ENCODE measurements around the gene NT5C.
"Not testable (repeated sequence)": the region's sequence is repeated elsewhere in the genome, so short reads cannot be mapped to it uniquely, and the experiment has no call there.

NT5C gene

DNA sequence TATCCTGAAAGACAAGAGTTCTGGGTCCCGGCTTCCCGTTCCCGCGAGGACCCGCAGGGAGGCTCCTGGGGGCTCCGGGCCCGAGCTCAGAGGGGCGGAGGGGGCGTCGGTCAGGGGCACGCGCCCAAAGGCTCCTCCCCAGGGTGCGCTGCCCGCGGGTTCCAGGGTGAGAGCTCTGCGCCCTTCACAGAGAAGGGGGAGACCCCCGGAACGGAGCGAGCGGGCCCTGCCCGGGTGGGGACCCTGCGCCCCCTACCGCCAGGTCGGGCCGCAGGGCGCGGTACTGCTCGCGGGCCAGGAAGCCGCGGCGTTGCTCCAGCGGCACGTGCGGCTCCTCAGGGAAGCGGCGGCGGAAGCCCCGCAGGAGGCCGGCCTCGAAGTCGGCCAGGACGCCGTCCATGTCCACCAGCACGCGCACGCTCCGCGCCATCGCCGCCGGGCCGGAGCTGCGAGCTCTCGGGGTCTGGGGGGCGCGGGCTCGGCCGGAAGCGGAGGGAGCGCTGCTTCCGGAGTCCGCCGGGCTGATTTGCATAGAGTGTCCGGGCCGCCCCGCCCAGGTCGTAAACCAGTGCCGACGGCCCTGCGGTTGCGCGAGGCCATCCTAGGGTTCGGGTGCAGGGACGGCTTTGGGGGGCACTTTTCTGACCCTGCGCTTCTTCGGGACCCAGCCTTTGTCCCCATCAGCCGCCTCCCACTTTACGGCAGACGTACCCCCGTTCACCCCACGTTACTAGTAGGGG lies at the start of gene NT5C:
TSS of gene NT5C (minus strand) at position 465 of the 740 bp plus-strand sequence. CDS start at position 430, 35 bp downstream.
- peak; percentile 29 for DNase-seq

GRCh38 chr17:75181110-75181509 lies 49.6 kb upstream of the NT5C start:
- DNase-seq = no peak

- DNase-seq = no peak
Measured at GRCh38 chr17:75178453-75178852, 46.9 kb upstream of the NT5C start.

DNA sequence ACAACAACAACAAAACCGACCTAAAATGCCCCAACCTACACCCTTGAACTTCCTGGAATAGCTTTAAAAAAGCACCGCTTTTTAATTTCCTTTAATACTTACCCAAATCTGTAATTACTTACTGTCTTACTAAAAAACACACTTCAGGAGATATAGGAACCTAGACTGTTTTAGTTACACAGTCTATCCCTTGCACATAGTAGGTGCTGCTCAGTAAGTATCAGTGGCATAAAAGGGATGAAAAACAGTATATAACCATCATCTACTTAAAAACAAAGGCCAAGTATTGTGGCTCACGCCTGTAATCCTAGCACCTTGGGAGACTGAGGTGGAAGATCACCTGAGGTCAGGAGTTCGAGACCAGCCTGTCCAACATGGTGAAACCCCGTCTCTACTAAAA lies 45.1 kb upstream of the NT5C start:
- DNase-seq = no peak

- no peak for DNase-seq
Measured at GRCh38 chr17:75174996-75175395, 43.5 kb upstream of the NT5C start.

GRCh38 chr17:75173526-75173925 lies 42.0 kb upstream of the NT5C start:
- no peak for DNase-seq

DNA sequence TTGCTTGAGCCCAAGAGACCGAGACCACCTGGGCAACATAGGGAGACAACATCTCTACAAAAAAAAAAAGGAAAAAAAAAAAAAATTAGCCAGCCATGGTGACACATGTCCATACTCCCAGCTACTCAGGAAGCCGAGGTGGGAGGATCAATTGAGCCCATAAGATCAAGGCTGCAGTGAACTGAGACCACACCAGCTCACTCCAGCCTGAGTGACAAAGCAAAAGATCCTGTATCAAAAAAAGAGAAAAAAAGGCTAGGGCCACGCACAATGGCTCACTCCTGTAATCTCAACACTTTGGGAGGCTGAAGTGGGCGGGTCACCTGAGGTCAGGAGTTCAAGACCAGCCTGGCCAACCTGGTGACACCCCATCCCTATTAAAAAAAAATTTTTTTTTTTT lies 37.5 kb upstream of the NT5C start:
- DNase-seq = no peak

DNA sequence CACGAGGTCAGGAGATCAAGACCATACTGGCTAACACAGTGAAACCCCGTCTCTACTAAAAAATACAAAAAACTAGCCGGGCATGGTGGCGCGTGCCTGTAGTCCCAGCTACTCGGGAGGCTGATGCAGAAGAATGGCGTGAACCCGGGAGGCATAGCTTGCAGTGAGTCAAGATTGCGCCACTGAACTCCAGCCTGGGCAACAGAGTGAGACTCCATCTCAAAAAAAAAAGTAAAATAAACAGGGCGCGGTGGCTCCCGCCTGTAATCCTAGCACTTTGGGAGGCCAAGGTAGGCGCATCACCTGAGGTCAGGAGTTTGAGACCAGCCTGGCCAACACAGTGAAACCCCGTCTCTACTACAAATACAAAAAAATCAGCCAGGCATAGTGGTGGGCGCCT lies 33.1 kb upstream of the NT5C start:
- not testable (repeated sequence) for DNase-seq

DNA sequence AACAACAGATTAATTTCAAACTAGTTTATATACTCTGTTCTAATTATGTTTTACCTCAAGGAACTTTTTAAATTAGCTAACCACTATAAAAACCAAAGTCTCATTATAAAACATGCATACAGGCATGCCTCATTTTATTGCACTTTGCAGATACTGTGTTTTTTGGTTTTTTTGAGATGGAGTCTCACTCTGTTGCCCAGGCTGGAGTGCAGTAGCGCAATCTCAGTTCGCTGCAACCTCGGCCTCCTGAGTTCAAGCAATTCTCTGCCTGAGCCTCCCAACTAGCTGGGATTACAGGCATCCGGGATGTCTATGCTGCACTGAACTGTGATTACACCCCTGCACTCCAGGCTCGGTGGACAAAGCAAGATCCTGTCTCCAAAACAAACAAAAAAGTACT lies 31.5 kb upstream of the NT5C start:
- DNase-seq = no peak

DNA sequence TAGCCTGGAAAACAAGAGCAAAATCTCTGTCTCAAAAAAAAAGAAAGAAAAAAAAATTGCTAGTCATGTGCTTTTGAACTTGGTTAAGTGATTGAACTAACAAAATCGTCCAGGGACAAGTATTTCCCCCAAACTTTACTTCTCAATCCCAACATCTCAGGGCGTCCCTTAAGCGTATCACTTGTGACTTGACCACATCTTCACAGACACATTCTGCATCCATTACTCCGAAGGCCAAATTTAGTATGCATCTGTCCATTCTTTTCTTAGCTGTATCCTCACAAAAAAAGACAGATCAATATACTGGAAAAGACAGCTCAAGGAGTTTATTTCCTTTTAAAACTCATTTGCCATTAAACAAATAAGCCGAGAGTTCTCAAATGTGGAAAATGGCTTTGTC lies 28.7 kb upstream of the NT5C start:
- DNase-seq = no peak

DNA sequence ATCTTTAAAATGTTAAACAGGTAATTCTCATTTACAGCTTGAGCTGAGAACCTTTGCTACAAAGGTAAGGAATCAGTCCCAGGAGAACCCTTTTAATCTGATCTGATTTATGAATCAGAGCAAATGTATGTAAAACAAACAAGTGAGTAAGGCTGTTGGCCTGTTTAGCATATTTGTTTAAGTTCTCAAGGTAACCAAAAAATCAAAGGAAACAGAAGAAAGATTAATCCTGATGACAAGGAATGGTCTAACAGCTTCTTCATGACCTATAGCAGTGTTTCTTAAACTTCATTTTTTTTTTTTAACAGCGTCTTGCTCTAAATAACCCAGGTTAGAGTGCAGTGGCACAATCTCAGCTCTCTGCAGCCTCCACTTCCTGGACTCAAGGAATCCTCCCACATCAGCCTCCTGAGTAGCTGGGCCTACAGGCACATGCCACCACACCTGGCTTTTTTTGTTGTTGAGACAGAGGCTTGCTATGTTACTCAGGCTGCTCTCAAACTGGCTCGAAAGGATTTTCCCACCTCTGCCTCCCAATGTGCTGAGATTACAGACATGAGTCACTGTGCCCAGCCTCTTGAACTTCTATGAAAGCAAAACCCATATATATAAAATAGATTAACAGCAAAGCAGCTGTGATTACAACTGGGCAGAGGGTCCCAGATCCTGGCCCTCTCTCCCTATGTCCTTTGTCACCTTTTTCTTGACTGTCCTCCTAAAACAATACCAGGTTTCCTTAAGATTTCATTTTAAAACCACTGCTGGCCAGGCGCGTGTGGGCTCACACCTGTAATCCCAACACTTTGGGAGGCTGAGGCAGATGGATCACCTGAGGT lies 27.9 kb upstream of the NT5C start:
- no peak for DNase-seq

DNA sequence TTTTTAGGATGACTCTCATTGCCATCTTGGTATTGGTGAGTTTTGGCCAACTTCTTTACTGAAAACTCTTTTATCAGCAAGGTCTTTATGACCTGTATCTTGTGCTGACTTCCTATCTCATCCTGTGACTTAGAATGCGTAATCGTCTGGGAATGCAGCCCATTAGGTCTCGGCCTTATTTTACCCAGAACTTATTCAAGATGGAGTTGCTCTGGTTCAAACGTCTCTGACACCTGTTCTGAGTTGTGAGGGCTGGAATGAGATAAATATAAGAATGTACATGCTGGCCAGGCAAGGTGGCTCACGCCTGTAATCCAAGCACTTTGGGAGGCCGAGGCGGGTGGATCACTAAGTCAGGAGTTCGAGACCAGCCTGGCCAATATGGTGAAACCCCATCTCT lies 26.9 kb upstream of the NT5C start:
- not testable (repeated sequence) for DNase-seq

DNA sequence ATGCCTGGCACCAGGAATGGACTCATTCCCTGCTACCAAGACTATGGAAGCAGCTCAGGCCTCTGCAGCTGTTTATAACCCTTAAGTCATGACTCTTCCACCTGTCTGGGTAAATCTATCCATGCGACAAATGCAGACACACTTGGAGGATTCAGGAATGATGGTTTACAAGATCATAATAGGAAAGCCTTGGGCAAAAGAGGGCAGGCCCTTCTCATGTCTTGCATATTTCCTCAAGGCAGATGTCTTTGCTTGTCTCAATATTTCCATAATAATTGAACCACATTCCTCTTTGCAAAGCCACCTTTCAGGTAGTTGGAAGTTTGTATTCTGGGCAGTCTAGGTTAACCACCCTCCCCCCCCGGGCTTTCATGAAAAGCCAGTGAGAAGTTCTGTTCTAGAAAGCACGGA lies 23.7 kb upstream of the NT5C start:
- DNase-seq = no peak

- DNase-seq = peak; percentile 88
Measured at GRCh38 chr17:75154195-75155106, 22.9 kb upstream of the NT5C start, which contains the start of gene JPT1. TSS of gene JPT1 (minus strand) at chr17:75154512. CDS start at chr17:75154397, 115 bp downstream.

GRCh38 chr17:75153780-75154194 lies 22.2 kb upstream of the NT5C start:
- peak; percentile 16 for DNase-seq

GRCh38 chr17:75152922-75153779 lies 21.6 kb upstream of the NT5C start:
- peak; percentile 20 for DNase-seq

DNA sequence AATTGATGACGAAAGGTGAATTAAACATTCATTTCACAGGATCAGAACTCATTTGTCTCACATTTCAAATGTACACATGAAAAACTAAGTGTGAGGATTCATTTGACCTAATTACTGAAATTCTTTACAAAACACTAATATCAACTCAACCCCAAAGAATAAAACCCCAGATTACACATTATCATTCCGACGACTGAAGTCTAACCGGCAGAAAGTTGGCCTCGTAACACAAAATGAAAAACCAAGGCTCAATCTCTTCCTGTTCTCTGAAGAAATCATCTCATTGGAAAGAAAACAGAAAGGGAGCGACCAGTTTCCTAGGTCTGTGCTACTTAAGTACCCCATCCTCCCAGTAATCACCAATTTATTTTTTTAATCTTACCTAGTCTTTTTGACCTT lies 21.0 kb upstream of the NT5C start:
- no peak for DNase-seq

- no peak for DNase-seq
Measured at GRCh38 chr17:75151930-75152329, 20.4 kb upstream of the NT5C start.

GRCh38 chr17:75147878-75148546 lies 16.5 kb upstream of the NT5C start:
- no peak for DNase-seq

GRCh38 chr17:75146592-75146991 lies 15.1 kb upstream of the NT5C start:
- DNase-seq = no peak

- no peak for DNase-seq
Measured at GRCh38 chr17:75144816-75145512, 13.4 kb upstream of the NT5C start.

All from NCI-H748 treated with DMSO at 0.1 percent for 48 hours (cell line).